GM23338 (cell line): ENCODE measurements around the gene ZNF77. TPM values are rescaled to one million over a fixed set of nuclear protein-coding genes. Genes with fewer than 3 reads are reported as not detected.

Experiments used
- ATAC-seq: fragments of 200-7000 bp; cut with Tn5 transposase; 3 replicates; pipeline ENCODE4 v1.9.1; 2020
- DNase-seq: peaks from one replicate; pipeline ENCODE4 v3.0.0-alpha.2; 2015; ENCODE audit warnings: low spot score
- H2AFZ ChIP-seq: fragments of 200-600 bp; sonication (generic); 2 replicates; pipeline ENCODE4 v1.8.0; 2016; ENCODE audit warnings: antibody characterized with exemption, mild to moderate bottlenecking, moderate library complexity
- H3F3A ChIP-seq: fragments of 200-600 bp; sonication (generic); replicated peaks from 2 replicates; pipeline ENCODE4 v1.8.0; 2017; ENCODE audit warnings: antibody characterized with exemption, mixed run types, low read depth
- H3K27ac ChIP-seq: fragments of 200-600 bp; sonication (generic); 2 replicates; pipeline ENCODE4 v1.6.1; 2016; ENCODE audit warnings: low read depth
- H3K27me3 ChIP-seq: fragments of 200-600 bp; sonication (generic); 2 replicates; pipeline ENCODE4 v1.8.0; 2016; ENCODE audit warnings: mild to moderate bottlenecking, mixed run types, moderate library complexity; ENCODE audit not compliant: insufficient read depth
- H3K36me3 ChIP-seq: fragments of 200-600 bp; sonication (generic); 2 replicates; pipeline ENCODE4 v1.8.0; 2016; ENCODE audit warnings: mild to moderate bottlenecking; ENCODE audit not compliant: insufficient read depth
- H3K4me1 ChIP-seq: fragments of 200-600 bp; sonication (generic); 2 replicates; pipeline ENCODE4 v1.8.0; 2016; ENCODE audit warnings: mild to moderate bottlenecking, moderate library complexity; ENCODE audit not compliant: insufficient read depth
- H3K4me2 ChIP-seq: fragments of 200-600 bp; sonication (generic); 2 replicates; pipeline ENCODE4 v1.7.1; 2017; ENCODE audit warnings: mixed run types
- H3K4me3 ChIP-seq: fragments of 200-600 bp; sonication (generic); 2 replicates; pipeline ENCODE4 v1.6.1; 2016; ENCODE audit warnings: mixed run types
- H3K79me2 ChIP-seq: fragments of 200-600 bp; sonication (generic); replicated peaks from 2 replicates; pipeline ENCODE4 v1.8.0; 2017; ENCODE audit warnings: mild to moderate bottlenecking; ENCODE audit not compliant: insufficient read depth
- H3K9me2 ChIP-seq: fragments of 200-600 bp; sonication (generic); 2 replicates; pipeline ENCODE4 v1.8.0; 2017; ENCODE audit not compliant: insufficient read depth
- H4K20me1 ChIP-seq: fragments of 200-600 bp; sonication (generic); replicated peaks from 2 replicates; pipeline ENCODE4 v1.8.0; 2017; ENCODE audit warnings: mild to moderate bottlenecking; ENCODE audit not compliant: insufficient read depth
- H3K27ac Mint-ChIP-seq: 2 replicates; pipeline ENCODE4 v1.8.0; 2020; ENCODE audit warnings: inconsistent platforms, mild to moderate bottlenecking, moderate library complexity, mixed read lengths
- H3K27me3 Mint-ChIP-seq: 3 replicates; pipeline ENCODE4 v1.8.0; 2022; ENCODE audit warnings: low read depth, mild to moderate bottlenecking, moderate library complexity, mixed read lengths, inconsistent platforms; ENCODE audit not compliant: insufficient read depth, poor library complexity
- H3K36me3 Mint-ChIP-seq: 3 replicates; pipeline ENCODE4 v1.8.0; 2021; ENCODE audit warnings: low read depth, mild to moderate bottlenecking, inconsistent platforms, moderate library complexity, mixed read lengths
- H3K4me1 Mint-ChIP-seq: 3 replicates; pipeline ENCODE4 v1.8.0; 2020; ENCODE audit warnings: mild to moderate bottlenecking, inconsistent platforms, mixed read lengths
- H3K4me3 Mint-ChIP-seq: 3 replicates; pipeline ENCODE4 v1.8.0; 2021; ENCODE audit warnings: moderate library complexity, mild to moderate bottlenecking, inconsistent platforms, mixed read lengths
- H3K9me3 Mint-ChIP-seq: 3 replicates; pipeline ENCODE4 v1.8.0; 2020; ENCODE audit warnings: moderate library complexity, mild to moderate bottlenecking, inconsistent platforms, mixed read lengths
- CREB1 ChIP-seq: fragments of 250-450 bp; sonication (Bioruptor Pico); IDR thresholded peaks from 2 replicates; pipeline ENCODE4 v1.5.0; 2020; ENCODE audit warnings: low read depth, mild to moderate bottlenecking, moderate library complexity
- CTCF ChIP-seq, 2 experiments: fragments of 200-600 bp in 1 of 2; sonication (generic) in 1 of 2; conservative IDR thresholded peaks; 2 replicates each; pipeline versions ENCODE4 v1.5.1 to v1.6.1; 2016 to 2017; ENCODE audit warnings: antibody characterized with exemption in 2 of 2, low read depth in 2 of 2, mild to moderate bottlenecking in 2 of 2, moderate library complexity in 1 of 2
- EZH2 ChIP-seq: fragments of 200-600 bp; sonication (generic); IDR thresholded peaks from one replicate; pipeline ENCODE4 v1.8.0; 2017; ENCODE audit warnings: antibody characterized with exemption, mild to moderate bottlenecking, low read depth; ENCODE audit not compliant: unreplicated experiment
- EZH2phosphoT487 ChIP-seq: fragments of 200-600 bp; sonication (generic); IDR thresholded peaks from one replicate; pipeline ENCODE4 v1.8.1; 2018; ENCODE audit warnings: antibody characterized with exemption; ENCODE audit not compliant: unreplicated experiment
- JUNB ChIP-seq: IDR thresholded peaks from one replicate; pipeline ENCODE4 v1.6.1; 2016; ENCODE audit warnings: antibody characterized with exemption; ENCODE audit not compliant: unreplicated experiment
- NANOG ChIP-seq: IDR thresholded peaks from 2 replicates; pipeline ENCODE4 v1.6.1; 2016; ENCODE audit warnings: antibody characterized with exemption, borderline replicate concordance
- POLR2AphosphoS5 ChIP-seq: IDR thresholded peaks from 2 replicates; pipeline ENCODE4 v1.6.1; 2016; ENCODE audit warnings: antibody characterized with exemption, low read depth
- REST ChIP-seq: IDR thresholded peaks from one replicate; pipeline ENCODE4 v1.6.1; 2018; ENCODE audit warnings: antibody characterized with exemption; ENCODE audit not compliant: unreplicated experiment
- STAT1 ChIP-seq: IDR thresholded peaks from one replicate; pipeline ENCODE4 v1.6.1; 2016; ENCODE audit warnings: antibody characterized with exemption; ENCODE audit not compliant: unreplicated experiment
- ZNF114 ChIP-seq: fragments of 250-450 bp; sonication (Bioruptor Pico); IDR thresholded peaks from 2 replicates; pipeline ENCODE4 v1.5.0; 2020; ENCODE audit warnings: mild to moderate bottlenecking, moderate library complexity
- ZNF331 ChIP-seq: fragments of 250-450 bp; sonication (Bioruptor Pico); IDR thresholded peaks from 2 replicates; pipeline ENCODE4 v1.5.0; 2020; ENCODE audit warnings: low read depth, mild to moderate bottlenecking, moderate library complexity
- ZNF462 ChIP-seq: fragments of 250-450 bp; sonication (Bioruptor Pico); IDR thresholded peaks from 2 replicates; pipeline ENCODE4 v1.5.0; 2020; ENCODE audit warnings: mild to moderate bottlenecking, moderate library complexity
- polyA plus RNA-seq: library from polyadenylated mRNA; unstranded; fragments of >200 nt; fragmentation: Nextera tagmentation; extraction: Ambion mirVana; gene quantifications from 2 replicates; pipeline ENCODE4 v1.2.1, GENCODE V29; 2016
- total RNA-seq: library from RNA; depleted of rRNA; stranded (reverse); fragments of >200 nt; shearing (Covaris generic); gene quantifications from 2 replicates; pipeline ENCODE4 v1.2.3, GENCODE V29; 2014
- TF ChIP-seq, protein P1 (sequence below): IDR thresholded peaks from 2 replicates; pipeline ENCODE4 v1.6.1; 2016; ENCODE audit warnings: antibody characterized with exemption

ZNF77 gene
- total and polyA plus RNA-seq, 2 experiments from 2014 or later, result 3.3 to 4.5 TPM

- no peak overlapping the region for H3K4me2 ChIP-seq
- H3F3A ChIP-seq, result peaks cover 5% of the 10 kb centered on the region; the same call in 1 of the 2 replicates
- Mint-ChIP-seq H3K4me3 (no peak overlapping the region), H3K36me3 (no peaks in the 10 kb centered on the region), H3K9me3 (no peaks in the 10 kb centered on the region), H3K4me1 (peaks cover 8% of the 10 kb centered on the region), H3K27ac (no peak overlapping the region), H3K27me3 (peaks cover 39% of the 10 kb centered on the region)
- H2AFZ ChIP-seq, result no peak overlapping the region
- no peaks in the 10 kb centered on the region for H3K79me2 ChIP-seq
- DNase-seq, result no peak
- no peak overlapping the region for H3K4me3 ChIP-seq
- no peaks in the 10 kb centered on the region for H3K36me3 ChIP-seq
- H3K27ac ChIP-seq, result no peak overlapping the region
- TF ChIP-seq JUNB (no peak), ZNF331 (no peak), REST (no peak), EZH2 (no peak), ZNF462 (no peak), EZH2phosphoT487 (no peak), CREB1 (CRISPR knock-in tag) (no peak), NANOG (no peak), STAT1 (no peak), ZNF114 (no peak), CTCF (conservative IDR thresholded peaks at IDR 0.05; ENCODE audit: low read depth in 2 of 2) (no peak), POLR2AphosphoS5 (no peak)
- TF ChIP-seq, protein P1, sequence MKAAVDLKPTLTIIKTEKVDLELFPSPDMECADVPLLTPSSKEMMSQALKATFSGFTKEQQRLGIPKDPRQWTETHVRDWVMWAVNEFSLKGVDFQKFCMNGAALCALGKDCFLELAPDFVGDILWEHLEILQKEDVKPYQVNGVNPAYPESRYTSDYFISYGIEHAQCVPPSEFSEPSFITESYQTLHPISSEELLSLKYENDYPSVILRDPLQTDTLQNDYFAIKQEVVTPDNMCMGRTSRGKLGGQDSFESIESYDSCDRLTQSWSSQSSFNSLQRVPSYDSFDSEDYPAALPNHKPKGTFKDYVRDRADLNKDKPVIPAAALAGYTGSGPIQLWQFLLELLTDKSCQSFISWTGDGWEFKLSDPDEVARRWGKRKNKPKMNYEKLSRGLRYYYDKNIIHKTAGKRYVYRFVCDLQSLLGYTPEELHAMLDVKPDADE, result no peak
- peaks cover 17% of the 10 kb centered on the region for H3K27me3 ChIP-seq
- H4K20me1 ChIP-seq, result no peaks in the 10 kb centered on the region
- H3K4me1 ChIP-seq, result peaks cover 11% of the 10 kb centered on the region; the same call in 1 of the 2 replicates
- no peak for ATAC-seq
- no peaks in the 10 kb centered on the region for H3K9me2 ChIP-seq
These were observed 29.7 kb upstream of the ZNF77 start for GRCh38 chr19:2974342-2975041.
